ENCODE data around the gene L3MBTL3. TPM values are rescaled to one million over a fixed set of nuclear protein-coding genes. Genes with fewer than 3 reads are reported as not detected.

Gene L3MBTL3
- polyA plus RNA-seq, 1 experiment = 23.2 TPM

DNA sequence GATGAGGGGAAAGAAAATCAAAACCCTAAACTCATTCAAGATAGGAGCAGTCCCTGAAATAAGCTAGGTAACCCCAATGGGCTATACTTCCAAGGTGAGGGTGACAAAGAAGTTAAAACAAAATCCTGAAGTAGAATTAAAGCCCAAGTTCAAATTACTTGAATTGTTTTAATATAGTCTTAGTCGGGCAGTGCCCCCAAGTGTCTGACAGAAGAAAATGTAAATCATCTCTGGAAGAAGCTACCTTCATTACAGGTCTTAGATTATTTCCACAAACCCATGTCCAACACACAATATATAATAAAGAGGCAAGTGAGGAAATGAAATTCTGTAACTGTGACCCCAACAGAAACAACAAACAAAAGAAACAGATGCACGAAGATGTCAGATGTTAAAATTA is 36.8 kb upstream of the L3MBTL3 start:
- Histone ChIP-seq H3K27me3 (ENCODE audit: control insufficient read depth, insufficient read depth, low read length) (no peaks in the 10 kb centered on the region), H3K9me3 (ENCODE audit: control insufficient read depth, insufficient read depth, low read length) (peaks cover 7% of the 10 kb centered on the region; the same call in 1 of the 2 replicates), H3K27ac (ENCODE audit: low read depth, low read length) (no peak overlapping the region), H3K4me3 (ENCODE audit: low read depth, low read length) (no peak overlapping the region)
- CTCF ChIA-PET = interaction anchor here (0.8 to 2.7 kb wide), 15 partner anchors 11 to 1349 kb away, joined by 3 to 16 read pairs (median 4); no protein-coding TSS in a partner anchor
- TF ChIP-seq, protein P1, sequence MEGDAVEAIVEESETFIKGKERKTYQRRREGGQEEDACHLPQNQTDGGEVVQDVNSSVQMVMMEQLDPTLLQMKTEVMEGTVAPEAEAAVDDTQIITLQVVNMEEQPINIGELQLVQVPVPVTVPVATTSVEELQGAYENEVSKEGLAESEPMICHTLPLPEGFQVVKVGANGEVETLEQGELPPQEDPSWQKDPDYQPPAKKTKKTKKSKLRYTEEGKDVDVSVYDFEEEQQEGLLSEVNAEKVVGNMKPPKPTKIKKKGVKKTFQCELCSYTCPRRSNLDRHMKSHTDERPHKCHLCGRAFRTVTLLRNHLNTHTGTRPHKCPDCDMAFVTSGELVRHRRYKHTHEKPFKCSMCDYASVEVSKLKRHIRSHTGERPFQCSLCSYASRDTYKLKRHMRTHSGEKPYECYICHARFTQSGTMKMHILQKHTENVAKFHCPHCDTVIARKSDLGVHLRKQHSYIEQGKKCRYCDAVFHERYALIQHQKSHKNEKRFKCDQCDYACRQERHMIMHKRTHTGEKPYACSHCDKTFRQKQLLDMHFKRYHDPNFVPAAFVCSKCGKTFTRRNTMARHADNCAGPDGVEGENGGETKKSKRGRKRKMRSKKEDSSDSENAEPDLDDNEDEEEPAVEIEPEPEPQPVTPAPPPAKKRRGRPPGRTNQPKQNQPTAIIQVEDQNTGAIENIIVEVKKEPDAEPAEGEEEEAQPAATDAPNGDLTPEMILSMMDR (IDR thresholded peaks at IDR 0.05; ENCODE audit: low read depth, low read length) = peak; percentile 29; the same call in 1 of the 2 replicates
- POLR2A ChIA-PET = no interaction called here
- no peak for DNase-seq (ENCODE audit: low read depth, low spot score)

DNA sequence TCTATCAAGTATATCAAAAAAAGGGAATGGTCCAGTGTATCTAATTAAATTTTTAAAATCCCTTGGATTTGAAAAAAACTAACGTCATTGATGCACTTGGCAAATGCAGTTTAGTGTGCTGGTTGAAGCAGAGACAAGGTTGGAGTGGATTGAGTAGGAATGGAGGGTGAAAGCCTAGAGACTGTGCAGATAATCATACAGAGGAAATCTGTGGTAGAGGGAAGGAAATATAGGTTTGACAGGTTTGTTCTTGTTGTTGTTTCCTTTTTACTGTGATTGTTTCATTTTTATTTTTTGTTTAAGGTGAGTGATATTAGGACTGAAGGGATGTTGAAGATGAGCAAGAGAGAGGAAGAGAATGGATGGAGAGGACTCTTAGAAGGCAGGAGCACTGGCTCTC is 29.0 kb upstream of the L3MBTL3 start:
- CTCF ChIA-PET = no interaction called here
- no peak overlapping the region for H3K27ac ChIP-seq (ENCODE audit: low read depth, low read length)
- H3K4me3 ChIP-seq (ENCODE audit: low read depth, low read length) = no peak overlapping the region
- DNase-seq (ENCODE audit: low read depth, low spot score) = no peak
- H3K27me3 ChIP-seq (ENCODE audit: control insufficient read depth, insufficient read depth, low read length) = no peaks in the 10 kb centered on the region
- TF ChIP-seq, protein P1 (IDR thresholded peaks at IDR 0.05; ENCODE audit: low read depth, low read length) = no peak
- POLR2A ChIA-PET = no interaction called here
- no peaks in the 10 kb centered on the region for H3K9me3 ChIP-seq (ENCODE audit: control insufficient read depth, insufficient read depth, low read length)

DNA sequence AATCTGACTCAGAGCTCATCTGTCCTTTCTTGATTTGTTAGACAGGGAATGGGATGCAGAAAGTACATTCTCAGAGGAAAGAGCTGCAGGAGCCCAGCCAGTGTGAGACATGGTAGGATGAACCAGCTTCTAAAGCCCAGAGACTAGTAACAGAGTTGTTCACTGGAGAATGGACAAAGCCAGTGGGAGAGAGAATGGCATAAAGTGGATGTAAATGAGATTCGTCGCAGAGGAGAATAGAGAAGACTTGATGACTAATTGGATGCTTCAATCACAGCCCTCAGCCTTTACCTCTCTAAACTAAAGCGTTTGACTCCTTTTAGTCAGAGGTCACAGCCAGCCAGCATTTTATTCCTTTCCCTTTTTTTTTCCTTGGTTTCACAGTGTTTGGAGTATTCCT is 25.5 kb upstream of the L3MBTL3 start:
- TF ChIP-seq, protein P1 (IDR thresholded peaks at IDR 0.05; ENCODE audit: low read depth, low read length) = no peak
- ChIA-PET CTCF (no interaction called here), POLR2A (no interaction called here)
- Histone ChIP-seq H3K27me3 (ENCODE audit: control insufficient read depth, insufficient read depth, low read length) (peaks cover 2% of the 10 kb centered on the region), H3K9me3 (ENCODE audit: control insufficient read depth, insufficient read depth, low read length) (no peaks in the 10 kb centered on the region), H3K27ac (ENCODE audit: low read depth, low read length) (no peak overlapping the region), H3K4me3 (ENCODE audit: low read depth, low read length) (no peak overlapping the region)
- DNase-seq (ENCODE audit: low read depth, low spot score) = no peak

DNA sequence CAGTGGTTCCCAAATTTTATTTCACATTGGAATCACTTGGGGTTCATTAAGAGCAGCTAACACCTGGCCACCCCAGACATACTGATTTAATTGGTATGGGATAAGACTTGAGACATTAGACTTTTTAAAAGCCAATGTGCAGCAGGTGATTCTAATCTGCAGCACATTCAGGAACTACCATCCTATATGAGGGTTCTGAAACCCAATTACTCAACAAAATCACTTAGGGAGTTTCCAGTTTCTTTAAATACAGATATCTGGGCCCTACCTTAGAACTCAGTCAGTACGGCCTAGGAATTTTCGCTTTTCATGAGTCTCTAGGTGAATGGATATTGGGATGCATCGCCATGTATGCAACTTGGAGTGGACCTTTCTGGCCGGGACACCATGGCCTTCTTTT is 24.0 kb upstream of the L3MBTL3 start:
- CTCF ChIA-PET = no interaction called here
- no peak for DNase-seq (ENCODE audit: low read depth, low spot score)
- TF ChIP-seq, protein P1 (IDR thresholded peaks at IDR 0.05; ENCODE audit: low read depth, low read length) = no peak
- Histone ChIP-seq H3K9me3 (ENCODE audit: control insufficient read depth, insufficient read depth, low read length) (no peaks in the 10 kb centered on the region), H3K4me3 (ENCODE audit: low read depth, low read length) (no peak overlapping the region), H3K27me3 (ENCODE audit: control insufficient read depth, insufficient read depth, low read length) (peaks cover 2% of the 10 kb centered on the region), H3K27ac (ENCODE audit: low read depth, low read length) (no peak overlapping the region)
- POLR2A ChIA-PET = no interaction called here

DNA sequence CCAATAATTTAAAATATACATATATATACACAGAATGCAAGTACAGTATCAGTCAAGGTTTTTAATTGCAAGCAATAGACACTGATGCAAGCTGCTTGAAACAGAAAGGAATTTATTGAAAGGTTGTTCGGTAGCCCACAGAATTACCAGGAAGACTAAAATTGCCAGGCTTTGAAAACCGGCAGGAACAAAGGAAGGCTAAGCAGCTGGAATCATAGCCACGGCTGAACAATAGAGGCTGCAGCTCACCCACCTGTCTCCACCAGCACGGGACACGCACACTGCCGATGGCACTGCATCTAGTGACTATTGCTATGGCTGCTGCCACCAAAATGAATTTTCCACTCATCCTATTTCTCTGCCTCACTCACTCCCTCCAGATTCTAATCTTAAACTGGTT is 22.0 kb upstream of the L3MBTL3 start:
- TF ChIP-seq, protein P1 (IDR thresholded peaks at IDR 0.05; ENCODE audit: low read depth, low read length) = no peak
- CTCF ChIA-PET = no interaction called here

More for the DNA sequence above, 22.0 kb upstream of the L3MBTL3 start:
- POLR2A ChIA-PET = no interaction called here
- Histone ChIP-seq H3K9me3 (ENCODE audit: control insufficient read depth, insufficient read depth, low read length) (no peaks in the 10 kb centered on the region), H3K4me3 (ENCODE audit: low read depth, low read length) (no peak overlapping the region), H3K27me3 (ENCODE audit: control insufficient read depth, insufficient read depth, low read length) (peaks cover 2% of the 10 kb centered on the region), H3K27ac (ENCODE audit: low read depth, low read length) (no peak overlapping the region)
- DNase-seq (ENCODE audit: low read depth, low spot score) = no peak

All from AG04450 (cell line).